Caco-2 (cell line): ENCODE measurements around the gene SYNPO. TPM values are rescaled to one million over a fixed set of nuclear protein-coding genes. Genes with fewer than 3 reads are reported as not detected.

Source experiments
- BruUV-seq: library from RNA; stranded (reverse); fragments of 400-500 nt; replicated peaks from 2 replicates; lab custom pipeline; 2021; lab: Mats Ljungman, UMichigan
- CTCF ChIA-PET: fragments of 300-600 bp; sonication (Branson Sonifier 250); formaldehyde crosslinking; loops from one replicate; lab custom pipeline; 2022; ENCODE audit warnings: antibody characterized with exemption; lab: Charles Lee
- POLR2A ChIA-PET: fragments of 300-600 bp; sonication (Branson Sonifier 250); formaldehyde crosslinking; loops from one replicate; lab custom pipeline; 2022; ENCODE audit warnings: antibody characterized with exemption; lab: Charles Lee
- DNase-seq, 2 experiments: peaks; one replicate each; pipeline versions ENCODE4 v3.0.0 to v3.0.0-alpha.2; 2020 to 2022
- H3K27me3 ChIP-seq: replicated peaks from 2 replicates; pipeline ENCODE4 v1.6.0; 2011; ENCODE audit warnings: low read length; ENCODE audit not compliant: control insufficient read depth, insufficient read depth
- H3K36me3 ChIP-seq: 2 replicates; pipeline ENCODE4 v1.5.1; 2011; ENCODE audit warnings: low read length; ENCODE audit not compliant: control insufficient read depth, insufficient read depth
- H3K4me1 ChIP-seq: fragments of 250-450 bp; sonication (Bioruptor Pico); 2 replicates; pipeline ENCODE4 v1.5.1; 2020; ENCODE audit warnings: mild to moderate bottlenecking
- H3K4me3 ChIP-seq: 2 replicates; pipeline ENCODE4 v1.5.1; 2011; ENCODE audit warnings: low read depth, mild to moderate bottlenecking, control low read depth, low read length
- H3K9me3 ChIP-seq: fragments of 250-450 bp; sonication (Bioruptor Pico); 2 replicates; pipeline ENCODE4 v1.5.1; 2020; ENCODE audit warnings: mild to moderate bottlenecking, moderate library complexity
- H3K27ac Mint-ChIP-seq: one replicate; pipeline ENCODE4 v1.8.0; 2022; ENCODE audit warnings: mixed read lengths; ENCODE audit not compliant: unreplicated experiment
- H3K27me3 Mint-ChIP-seq: one replicate; pipeline ENCODE4 v1.8.0; 2022; ENCODE audit warnings: mixed read lengths; ENCODE audit not compliant: insufficient read depth, unreplicated experiment
- H3K36me3 Mint-ChIP-seq: one replicate; pipeline ENCODE4 v1.8.0; 2022; ENCODE audit warnings: mild to moderate bottlenecking, mixed read lengths; ENCODE audit not compliant: insufficient read depth, unreplicated experiment
- H3K4me1 Mint-ChIP-seq: one replicate; pipeline ENCODE4 v1.8.0; 2022; ENCODE audit warnings: low read depth, mixed read lengths; ENCODE audit not compliant: unreplicated experiment
- H3K4me3 Mint-ChIP-seq: one replicate; pipeline ENCODE4 v1.8.0; 2022; ENCODE audit warnings: mild to moderate bottlenecking, moderate library complexity, mixed read lengths; ENCODE audit not compliant: unreplicated experiment
- H3K9me3 Mint-ChIP-seq: one replicate; pipeline ENCODE4 v1.8.0; 2022; ENCODE audit warnings: mixed read lengths; ENCODE audit not compliant: unreplicated experiment
- intact Hi-C: fragments of 100-400 bp; cut with micrococcal nuclease; formaldehyde crosslinking; loops from one replicate; pipeline ENCODE4 v1.10.0; 2022; ENCODE audit not compliant: unreplicated experiment
- total RNA-seq: library from RNA; stranded (reverse); gene quantifications from 2 replicates; pipeline ENCODE4 v1.2.3, GENCODE V29; 2022
- TF ChIP-seq, protein P1 (sequence below), 2 experiments: fragments of 200-600 bp in 1 of 2; IDR thresholded peaks; 1 replicate in 1 of 2; 2 replicates in 1 of 2; pipeline versions ENCODE4 v1.5.1 to v1.8.0; 2011 to 2022; ENCODE audit warnings: antibody characterized with exemption in 1 of 2, control low read depth in 1 of 2, inconsistent platforms in 1 of 2, low read depth in 1 of 2, low read length in 1 of 2, mild to moderate bottlenecking in 1 of 2, moderate library complexity in 1 of 2; ENCODE audit not compliant: insufficient read depth in 1 of 2, severe bottlenecking in 1 of 2, unreplicated experiment in 1 of 2

The SYNPO gene
- total RNA-seq, 1 experiment from 2014 or later: 25.1 TPM

- no peak for DNase-seq
- Histone ChIP-seq H3K4me3 (no peak overlapping the region), H3K9me3 (no peaks in the 10 kb centered on the region), H3K36me3 (no peaks in the 10 kb centered on the region; the same call in 1 of the 2 replicates), H3K27me3 (no peaks in the 10 kb centered on the region), H3K4me1 (peaks cover 17% of the 10 kb centered on the region)
- intact Hi-C loops: no loop called here
- H3K27ac Mint-ChIP-seq: no peak overlapping the region
- H3K4me3 Mint-ChIP-seq: no peak overlapping the region
- H3K4me1 Mint-ChIP-seq: peaks cover 15% of the 10 kb centered on the region
- TF ChIP-seq, protein P1, sequence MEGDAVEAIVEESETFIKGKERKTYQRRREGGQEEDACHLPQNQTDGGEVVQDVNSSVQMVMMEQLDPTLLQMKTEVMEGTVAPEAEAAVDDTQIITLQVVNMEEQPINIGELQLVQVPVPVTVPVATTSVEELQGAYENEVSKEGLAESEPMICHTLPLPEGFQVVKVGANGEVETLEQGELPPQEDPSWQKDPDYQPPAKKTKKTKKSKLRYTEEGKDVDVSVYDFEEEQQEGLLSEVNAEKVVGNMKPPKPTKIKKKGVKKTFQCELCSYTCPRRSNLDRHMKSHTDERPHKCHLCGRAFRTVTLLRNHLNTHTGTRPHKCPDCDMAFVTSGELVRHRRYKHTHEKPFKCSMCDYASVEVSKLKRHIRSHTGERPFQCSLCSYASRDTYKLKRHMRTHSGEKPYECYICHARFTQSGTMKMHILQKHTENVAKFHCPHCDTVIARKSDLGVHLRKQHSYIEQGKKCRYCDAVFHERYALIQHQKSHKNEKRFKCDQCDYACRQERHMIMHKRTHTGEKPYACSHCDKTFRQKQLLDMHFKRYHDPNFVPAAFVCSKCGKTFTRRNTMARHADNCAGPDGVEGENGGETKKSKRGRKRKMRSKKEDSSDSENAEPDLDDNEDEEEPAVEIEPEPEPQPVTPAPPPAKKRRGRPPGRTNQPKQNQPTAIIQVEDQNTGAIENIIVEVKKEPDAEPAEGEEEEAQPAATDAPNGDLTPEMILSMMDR (IDR thresholded peaks at IDR 0.05; ENCODE audit: insufficient read depth in 1 of 2, low read depth in 1 of 2, low read length in 1 of 2, severe bottlenecking in 1 of 2, unreplicated experiment in 1 of 2): no peak
- no peaks in the 10 kb centered on the region for H3K9me3 Mint-ChIP-seq
- ChIA-PET CTCF (no interaction called here), POLR2A (no interaction called here)
- BruUV-seq: no TSS peak
- H3K36me3 Mint-ChIP-seq: no peaks in the 10 kb centered on the region
- no peaks in the 10 kb centered on the region for H3K27me3 Mint-ChIP-seq
Measured at GRCh38 chr5:150630016-150630415, 10.4 kb upstream of the SYNPO start.

GRCh38 chr5:150630461-150631325, 9.8 kb upstream of the SYNPO start:
- ChIA-PET CTCF (no interaction called here), POLR2A (no interaction called here)
- Mint-ChIP-seq H3K4me3 (no peak overlapping the region), H3K36me3 (no peaks in the 10 kb centered on the region), H3K9me3 (no peaks in the 10 kb centered on the region), H3K4me1 (peaks cover 18% of the 10 kb centered on the region), H3K27ac (no peak overlapping the region), H3K27me3 (no peaks in the 10 kb centered on the region)
- Histone ChIP-seq H3K36me3 (no peaks in the 10 kb centered on the region; the same call in 1 of the 2 replicates), H3K4me3 (no peak overlapping the region), H3K27me3 (no peaks in the 10 kb centered on the region), H3K4me1 (peaks cover 10% of the 10 kb centered on the region), H3K9me3 (no peaks in the 10 kb centered on the region)
- no peak for DNase-seq
- TF ChIP-seq, protein P1 (IDR thresholded peaks at IDR 0.05; ENCODE audit: insufficient read depth in 1 of 2, low read depth in 1 of 2, low read length in 1 of 2, severe bottlenecking in 1 of 2, unreplicated experiment in 1 of 2): no peak
- BruUV-seq: no TSS peak
- intact Hi-C loops: no loop called here

DNA sequence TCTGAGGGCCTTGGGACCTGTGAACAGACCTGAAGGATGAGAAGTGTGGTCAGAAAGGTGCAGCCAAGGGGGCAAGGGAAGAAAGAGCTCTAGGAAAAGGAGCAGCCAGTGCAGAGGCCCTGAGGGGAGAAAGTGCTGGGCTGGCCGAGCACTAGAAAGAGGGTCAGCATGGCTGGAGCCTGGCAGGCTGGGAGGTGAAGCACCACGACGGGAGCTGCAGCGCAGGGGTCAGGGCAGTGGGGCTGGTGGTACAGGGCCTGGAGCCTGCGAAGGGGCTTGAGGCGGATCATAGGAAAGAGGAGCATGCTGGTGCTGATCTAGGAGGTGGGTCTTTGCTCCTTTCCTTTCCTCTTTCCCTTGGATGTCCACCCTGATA, 9.1 kb upstream of the SYNPO start:
- H3K27me3 Mint-ChIP-seq: no peaks in the 10 kb centered on the region
- CTCF ChIA-PET: no interaction called here
- Histone ChIP-seq H3K36me3 (no peaks in the 10 kb centered on the region; the same call in 1 of the 2 replicates), H3K27me3 (no peaks in the 10 kb centered on the region), H3K9me3 (no peaks in the 10 kb centered on the region), H3K4me3 (no peak overlapping the region), H3K4me1 (peaks cover 12% of the 10 kb centered on the region)
- H3K9me3 Mint-ChIP-seq: no peaks in the 10 kb centered on the region
- TF ChIP-seq, protein P1 (IDR thresholded peaks at IDR 0.05; ENCODE audit: insufficient read depth in 1 of 2, low read depth in 1 of 2, low read length in 1 of 2, severe bottlenecking in 1 of 2, unreplicated experiment in 1 of 2): no peak
- peaks cover 24% of the 10 kb centered on the region for H3K4me1 Mint-ChIP-seq
- BruUV-seq: no TSS peak
- DNase-seq: no peak
- intact Hi-C loops: no loop called here
- no peaks in the 10 kb centered on the region for H3K36me3 Mint-ChIP-seq
- POLR2A ChIA-PET: no interaction called here
- H3K4me3 Mint-ChIP-seq: no peak overlapping the region
- no peak overlapping the region for H3K27ac Mint-ChIP-seq
